ENCODE data around the gene DLGAP1.

The DLGAP1 gene

GRCh38 chr18:4007846-4008245 lies 447.3 kb downstream of the DLGAP1 start:
- DNase-seq (ENCODE audit: low read depth in 2 of 3, low spot score in 2 of 3): no peak

GRCh38 chr18:4004183-4004829 lies 450.8 kb downstream of the DLGAP1 start:
- DNase-seq (ENCODE audit: low read depth in 2 of 3, low spot score in 2 of 3): no peak

GRCh38 chr18:3998698-3999333 lies 456.3 kb downstream of the DLGAP1 start:
- DNase-seq (ENCODE audit: low read depth in 2 of 3, low spot score in 2 of 3): no peak

- DNase-seq (ENCODE audit: low read depth in 2 of 3, low spot score in 2 of 3): peak in 2 of 3 experiments; percentile 1 to 41
These were observed 459.5 kb downstream of the DLGAP1 start for GRCh38 chr18:3995476-3996102.

- no peak for DNase-seq (ENCODE audit: low read depth in 2 of 3, low spot score in 2 of 3)
These were observed 461.0 kb downstream of the DLGAP1 start for GRCh38 chr18:3993941-3994687.

GRCh38 chr18:3985664-3986063 lies 469.4 kb downstream of the DLGAP1 start:
- no peak for DNase-seq (ENCODE audit: low read depth in 2 of 3, low spot score in 2 of 3)

- no peak for DNase-seq (ENCODE audit: low read depth in 2 of 3, low spot score in 2 of 3)
These were observed 470.1 kb downstream of the DLGAP1 start for GRCh38 chr18:3985020-3985419.

GRCh38 chr18:3984163-3984757 lies 470.8 kb downstream of the DLGAP1 start:
- DNase-seq (ENCODE audit: low read depth in 2 of 3, low spot score in 2 of 3): no peak

- DNase-seq (ENCODE audit: low read depth in 2 of 3, low spot score in 2 of 3): no peak
These were observed 471.6 kb downstream of the DLGAP1 start for GRCh38 chr18:3983351-3983969.

GRCh38 chr18:3982541-3982940 lies 472.6 kb downstream of the DLGAP1 start:
- DNase-seq (ENCODE audit: low read depth in 2 of 3, low spot score in 2 of 3): no peak

- DNase-seq (ENCODE audit: low read depth in 2 of 3, low spot score in 2 of 3): no peak
These were observed 476.1 kb downstream of the DLGAP1 start for GRCh38 chr18:3979024-3979423.

- no peak for DNase-seq (ENCODE audit: low read depth in 2 of 3, low spot score in 2 of 3)
These were observed 481.8 kb downstream of the DLGAP1 start for GRCh38 chr18:3973191-3973850.

- DNase-seq (ENCODE audit: low read depth in 2 of 3, low spot score in 2 of 3): no peak
These were observed 482.7 kb downstream of the DLGAP1 start for GRCh38 chr18:3972291-3972930.

- no peak for DNase-seq (ENCODE audit: low read depth in 2 of 3, low spot score in 2 of 3)
These were observed 484.2 kb downstream of the DLGAP1 start for GRCh38 chr18:3970929-3971328.

GRCh38 chr18:3967359-3968180 lies 487.5 kb downstream of the DLGAP1 start:
- DNase-seq (ENCODE audit: low read depth in 2 of 3, low spot score in 2 of 3): no peak

- no peak for DNase-seq (ENCODE audit: low read depth in 2 of 3, low spot score in 2 of 3)
These were observed 488.3 kb downstream of the DLGAP1 start for GRCh38 chr18:3966642-3967358.

- no peak for DNase-seq (ENCODE audit: low read depth in 2 of 3, low spot score in 2 of 3)
These were observed 488.9 kb downstream of the DLGAP1 start for GRCh38 chr18:3966246-3966641.

- no peak for DNase-seq (ENCODE audit: low read depth in 2 of 3, low spot score in 2 of 3)
These were observed 494.1 kb downstream of the DLGAP1 start for GRCh38 chr18:3960977-3961376.
